Tibial nerve (tissue), 4 donors: ENCODE results near the gene MFN1.

Experiments used
- EP300 ChIP-seq, 2 donors: sonication (generic); formaldehyde crosslinking; IDR thresholded peaks; one replicate each; pipeline ENCODE4 v1.6.1; 2017; ENCODE audit warnings: antibody characterized with exemption in 2 of 2, mild to moderate bottlenecking in 1 of 2
- POLR2A ChIP-seq, 2 donors: fragments of 450-650 bp; IDR thresholded peaks; one replicate each; pipeline ENCODE4 v1.6.1; 2017; ENCODE audit warnings: antibody characterized with exemption in 2 of 2, mild to moderate bottlenecking in 2 of 2, moderate library complexity in 2 of 2
- TF ChIP-seq, protein P1 (sequence below), 5 experiments: fragments of 200-600 bp in 3 of 5; fragments of 450-650 bp in 2 of 5; sonication (generic) in 3 of 5; IDR thresholded peaks; one replicate each; pipeline ENCODE4 v1.5.1; 2016 to 2019; ENCODE audit warnings: antibody characterized with exemption in 5 of 5, mild to moderate bottlenecking in 3 of 5, moderate library complexity in 2 of 5

DNA sequence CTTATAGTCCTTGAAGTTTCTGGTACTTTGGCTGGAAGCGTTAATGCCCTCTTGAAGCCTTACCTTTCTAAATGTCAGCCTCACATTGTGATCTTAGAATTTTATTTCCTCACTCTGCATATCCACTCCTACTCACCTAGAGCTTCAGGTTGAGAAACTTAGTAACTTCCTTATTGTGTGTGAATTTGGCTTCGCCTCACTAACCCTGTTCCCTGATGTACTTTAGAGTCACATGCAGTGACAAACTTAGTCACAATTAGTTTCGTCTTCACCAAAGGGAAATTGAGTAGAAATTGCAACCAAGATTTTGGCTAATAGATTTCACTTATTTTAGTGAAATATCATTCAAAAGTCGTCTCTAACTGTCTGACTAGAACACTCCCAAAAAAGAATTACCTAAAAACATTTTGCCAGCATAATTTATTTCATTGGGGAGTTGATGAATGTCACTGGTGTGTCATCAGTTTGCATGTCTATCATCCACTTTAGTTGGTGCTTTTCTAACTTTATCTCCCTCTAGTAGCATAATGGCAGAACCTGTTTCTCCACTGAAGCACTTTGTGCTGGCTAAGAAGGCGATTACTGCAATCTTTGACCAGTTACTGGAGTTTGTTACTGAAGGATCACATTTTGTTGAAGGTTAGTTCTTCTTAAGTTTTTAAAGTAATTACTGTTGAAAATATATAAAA lies 960 bp downstream of the MFN1 start:
- TF ChIP-seq, protein P1, sequence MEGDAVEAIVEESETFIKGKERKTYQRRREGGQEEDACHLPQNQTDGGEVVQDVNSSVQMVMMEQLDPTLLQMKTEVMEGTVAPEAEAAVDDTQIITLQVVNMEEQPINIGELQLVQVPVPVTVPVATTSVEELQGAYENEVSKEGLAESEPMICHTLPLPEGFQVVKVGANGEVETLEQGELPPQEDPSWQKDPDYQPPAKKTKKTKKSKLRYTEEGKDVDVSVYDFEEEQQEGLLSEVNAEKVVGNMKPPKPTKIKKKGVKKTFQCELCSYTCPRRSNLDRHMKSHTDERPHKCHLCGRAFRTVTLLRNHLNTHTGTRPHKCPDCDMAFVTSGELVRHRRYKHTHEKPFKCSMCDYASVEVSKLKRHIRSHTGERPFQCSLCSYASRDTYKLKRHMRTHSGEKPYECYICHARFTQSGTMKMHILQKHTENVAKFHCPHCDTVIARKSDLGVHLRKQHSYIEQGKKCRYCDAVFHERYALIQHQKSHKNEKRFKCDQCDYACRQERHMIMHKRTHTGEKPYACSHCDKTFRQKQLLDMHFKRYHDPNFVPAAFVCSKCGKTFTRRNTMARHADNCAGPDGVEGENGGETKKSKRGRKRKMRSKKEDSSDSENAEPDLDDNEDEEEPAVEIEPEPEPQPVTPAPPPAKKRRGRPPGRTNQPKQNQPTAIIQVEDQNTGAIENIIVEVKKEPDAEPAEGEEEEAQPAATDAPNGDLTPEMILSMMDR (IDR thresholded peaks at IDR 0.05): no peak
- TF ChIP-seq POLR2A (IDR thresholded peaks at IDR 0.05) (no peak), EP300 (IDR thresholded peaks at IDR 0.05) (no peak)
